DND-41 (cell line): Measurements from ENCODE around the gene C1QTNF3.

Experiments used
- EZH2 ChIP-seq: IDR thresholded peaks from 3 replicates; pipeline ENCODE4 v1.6.1; 2012; ENCODE audit warnings: borderline replicate concordance, low read depth, mild to moderate bottlenecking, moderate library complexity, low read length, inconsistent platforms; ENCODE audit not compliant: severe bottlenecking
- TF ChIP-seq, protein P1 (sequence below): IDR thresholded peaks from 2 replicates; pipeline ENCODE4 v1.5.1; 2012; ENCODE audit warnings: borderline replicate concordance, low read length, moderate library complexity, mild to moderate bottlenecking; ENCODE audit not compliant: poor library complexity, severe bottlenecking; ENCODE audit errors: extremely low read depth

DNA sequence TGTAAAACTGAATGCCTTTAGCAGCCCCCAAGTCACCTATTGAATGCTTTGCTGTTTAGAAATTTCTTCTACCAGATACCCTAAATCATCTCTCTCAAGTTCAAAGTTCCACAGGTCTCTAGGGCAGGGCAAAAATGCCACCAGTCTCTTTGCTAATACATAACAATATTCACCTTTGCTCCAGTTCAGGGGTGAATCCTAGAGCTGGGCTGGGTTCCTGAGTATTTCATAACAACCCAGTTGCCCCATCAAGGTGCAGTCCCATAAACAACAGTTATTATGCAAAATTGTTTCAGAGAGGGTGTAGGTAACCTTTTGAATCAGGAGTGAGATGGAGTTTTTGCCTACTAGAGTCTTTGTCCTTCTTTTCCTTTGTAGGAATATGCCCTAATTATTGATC lies 19.0 kb upstream of the C1QTNF3 start:
- TF ChIP-seq, protein P1, sequence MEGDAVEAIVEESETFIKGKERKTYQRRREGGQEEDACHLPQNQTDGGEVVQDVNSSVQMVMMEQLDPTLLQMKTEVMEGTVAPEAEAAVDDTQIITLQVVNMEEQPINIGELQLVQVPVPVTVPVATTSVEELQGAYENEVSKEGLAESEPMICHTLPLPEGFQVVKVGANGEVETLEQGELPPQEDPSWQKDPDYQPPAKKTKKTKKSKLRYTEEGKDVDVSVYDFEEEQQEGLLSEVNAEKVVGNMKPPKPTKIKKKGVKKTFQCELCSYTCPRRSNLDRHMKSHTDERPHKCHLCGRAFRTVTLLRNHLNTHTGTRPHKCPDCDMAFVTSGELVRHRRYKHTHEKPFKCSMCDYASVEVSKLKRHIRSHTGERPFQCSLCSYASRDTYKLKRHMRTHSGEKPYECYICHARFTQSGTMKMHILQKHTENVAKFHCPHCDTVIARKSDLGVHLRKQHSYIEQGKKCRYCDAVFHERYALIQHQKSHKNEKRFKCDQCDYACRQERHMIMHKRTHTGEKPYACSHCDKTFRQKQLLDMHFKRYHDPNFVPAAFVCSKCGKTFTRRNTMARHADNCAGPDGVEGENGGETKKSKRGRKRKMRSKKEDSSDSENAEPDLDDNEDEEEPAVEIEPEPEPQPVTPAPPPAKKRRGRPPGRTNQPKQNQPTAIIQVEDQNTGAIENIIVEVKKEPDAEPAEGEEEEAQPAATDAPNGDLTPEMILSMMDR: no peak
- no peak for TF ChIP-seq EZH2
